Astrocyte (in vitro differentiated cells and primary cell): ENCODE data around the gene SLC6A12. TPM values are rescaled to one million over a fixed set of nuclear protein-coding genes. Genes with fewer than 3 reads are reported as not detected.

Experiments
- DNase-seq: peaks from one replicate; pipeline ENCODE4 v3.0.0-alpha.2; 2010; ENCODE audit warnings: low read depth
- FAIRE-seq: peaks from 2 replicates; lab custom pipeline; 2011; peaks lifted over from hg19 to GRCh38; lab: Jason Lieb, UNC
- H2AFZ ChIP-seq: 2 replicates; pipeline ENCODE4 v1.6.0; 2012; ENCODE audit warnings: low read depth, low read length, inconsistent platforms
- H3K27ac ChIP-seq: 2 replicates; pipeline ENCODE4 v1.5.1; 2011; ENCODE audit warnings: low read depth, low read length, inconsistent platforms
- H3K27me3 ChIP-seq: 2 replicates; pipeline ENCODE4 v1.6.0; 2011; ENCODE audit warnings: low read length, inconsistent platforms; ENCODE audit not compliant: insufficient read depth
- H3K36me3 ChIP-seq: 2 replicates; pipeline ENCODE4 v1.5.1; 2011; ENCODE audit warnings: low read length, inconsistent platforms; ENCODE audit not compliant: insufficient read depth
- H3K4me1 ChIP-seq: 2 replicates; pipeline ENCODE4 v1.5.1; 2011; ENCODE audit warnings: low read length, inconsistent platforms; ENCODE audit not compliant: insufficient read depth
- H3K4me2 ChIP-seq: 2 replicates; pipeline ENCODE4 v1.6.0; 2012; ENCODE audit warnings: low read length, inconsistent platforms
- H3K4me3 ChIP-seq: 2 replicates; pipeline ENCODE4 v1.5.1; 2011; ENCODE audit warnings: low read depth, mild to moderate bottlenecking, low read length, inconsistent platforms; ENCODE audit not compliant: insufficient read depth
- H3K79me2 ChIP-seq: 2 replicates; pipeline ENCODE4 v1.6.0; 2012; ENCODE audit warnings: mild to moderate bottlenecking, low read length, inconsistent platforms; ENCODE audit not compliant: insufficient read depth
- H3K9ac ChIP-seq: 2 replicates; pipeline ENCODE4 v1.6.0; 2012; ENCODE audit warnings: mild to moderate bottlenecking, low read length, inconsistent platforms
- H3K9me3 ChIP-seq: 2 replicates; pipeline ENCODE4 v1.5.1; 2012; ENCODE audit warnings: low read depth, mild to moderate bottlenecking, low read length, inconsistent platforms; ENCODE audit not compliant: insufficient read depth
- H4K20me1 ChIP-seq: 2 replicates; pipeline ENCODE4 v1.6.0; 2012; ENCODE audit warnings: low read length, inconsistent platforms; ENCODE audit not compliant: insufficient read depth
- H3K27ac Mint-ChIP-seq: one replicate; pipeline ENCODE4 v1.8.0; 2021; ENCODE audit warnings: mild to moderate bottlenecking, mixed read lengths; ENCODE audit not compliant: unreplicated experiment
- H3K27me3 Mint-ChIP-seq: one replicate; pipeline ENCODE4 v1.8.0; 2021; ENCODE audit warnings: low read depth, mixed read lengths; ENCODE audit not compliant: unreplicated experiment
- H3K36me3 Mint-ChIP-seq: one replicate; pipeline ENCODE4 v1.8.0; 2021; ENCODE audit warnings: low read depth, mixed read lengths; ENCODE audit not compliant: unreplicated experiment
- H3K4me1 Mint-ChIP-seq: one replicate; pipeline ENCODE4 v1.8.0; 2021; ENCODE audit warnings: low read depth, mixed read lengths; ENCODE audit not compliant: unreplicated experiment
- H3K4me3 Mint-ChIP-seq: one replicate; pipeline ENCODE4 v1.8.0; 2021; ENCODE audit warnings: mild to moderate bottlenecking, moderate library complexity, mixed read lengths; ENCODE audit not compliant: unreplicated experiment
- H3K9me3 Mint-ChIP-seq: one replicate; pipeline ENCODE4 v1.8.0; 2021; ENCODE audit warnings: mild to moderate bottlenecking, mixed read lengths; ENCODE audit not compliant: unreplicated experiment
- CTCF ChIP-seq: IDR thresholded peaks from 2 replicates; pipeline ENCODE4 v1.5.1; 2011; ENCODE audit warnings: low read depth, mild to moderate bottlenecking, inconsistent platforms, low read length, moderate library complexity; ENCODE audit not compliant: insufficient read depth
- EZH2 ChIP-seq: IDR thresholded peaks from 2 replicates; pipeline ENCODE4 v1.6.1; 2012; ENCODE audit warnings: mild to moderate bottlenecking, low read length, inconsistent platforms; ENCODE audit not compliant: insufficient read depth
- total RNA-seq: library from RNA; stranded (reverse); gene quantifications from 2 replicates; pipeline ENCODE4 v1.2.1, GENCODE V29; 2021

The SLC6A12 gene
- total RNA-seq, 1 donor from 2014 or later, result 3.0 TPM

GRCh38 chr12:171743-172676 lies 41.9 kb downstream of the SLC6A12 start:
- Histone ChIP-seq H3K36me3 (no peaks in the 10 kb centered on the region), H3K27ac (no peak overlapping the region), H3K4me3 (no peak overlapping the region), H3K79me2 (no peaks in the 10 kb centered on the region), H3K4me2 (no peak overlapping the region), H4K20me1 (no peaks in the 10 kb centered on the region), H3K4me1 (peaks cover 30% of the 10 kb centered on the region), H3K9me3 (no peaks in the 10 kb centered on the region), H3K27me3 (no peaks in the 10 kb centered on the region), H3K9ac (no peak overlapping the region), H2AFZ (no peak overlapping the region)
- DNase-seq (no peak), FAIRE-seq (no peak)
- no peak overlapping the region for H3K4me3 Mint-ChIP-seq
- peaks cover 56% of the 10 kb centered on the region for H3K4me1 Mint-ChIP-seq
- H3K9me3 Mint-ChIP-seq, result peaks cover 1% of the 10 kb centered on the region
- peak overlapping the region; percentile 41 for H3K27ac Mint-ChIP-seq
- H3K36me3 Mint-ChIP-seq, result no peaks in the 10 kb centered on the region
- TF ChIP-seq CTCF, result no peak
- TF ChIP-seq EZH2, result no peak
- peaks cover 8% of the 10 kb centered on the region for H3K27me3 Mint-ChIP-seq

GRCh38 chr12:171276-171675 lies 42.7 kb downstream of the SLC6A12 start:
- peaks cover 9% of the 10 kb centered on the region for H3K27me3 Mint-ChIP-seq
- no peak for FAIRE-seq
- H3K9me3 Mint-ChIP-seq, result peaks cover 1% of the 10 kb centered on the region
- no peak overlapping the region for H3K27ac Mint-ChIP-seq
- H2AFZ ChIP-seq, result no peak overlapping the region
- no peaks in the 10 kb centered on the region for H3K9me3 ChIP-seq
- no peak overlapping the region for H3K4me3 ChIP-seq
- H3K4me3 Mint-ChIP-seq, result no peak overlapping the region
- no peaks in the 10 kb centered on the region for H3K27me3 ChIP-seq
- H3K36me3 Mint-ChIP-seq, result no peaks in the 10 kb centered on the region
- TF ChIP-seq CTCF (no peak), EZH2 (no peak)
- peaks cover 55% of the 10 kb centered on the region for H3K4me1 Mint-ChIP-seq
- H3K4me1 ChIP-seq, result peaks cover 23% of the 10 kb centered on the region
- no peaks in the 10 kb centered on the region for H3K36me3 ChIP-seq
- no peaks in the 10 kb centered on the region for H3K79me2 ChIP-seq
- no peak overlapping the region for H3K4me2 ChIP-seq
- DNase-seq, result no peak
- no peaks in the 10 kb centered on the region for H4K20me1 ChIP-seq
- H3K9ac ChIP-seq, result no peak overlapping the region
- H3K27ac ChIP-seq, result no peak overlapping the region
